ENCODE measurements around the gene CLTCL1. TPM values are rescaled to one million over a fixed set of nuclear protein-coding genes. Genes with fewer than 3 reads are reported as not detected.
A peak's percentile ranks its signal among the peaks of the same experiment; 100 is the strongest.
"Not testable (repeated sequence)": the region's sequence is repeated elsewhere in the genome, so short reads cannot be mapped to it uniquely, and the experiment has no call there.

CLTCL1 gene
- total RNA-seq, 1 donor from 2014 or later, result 13.7 TPM

DNA sequence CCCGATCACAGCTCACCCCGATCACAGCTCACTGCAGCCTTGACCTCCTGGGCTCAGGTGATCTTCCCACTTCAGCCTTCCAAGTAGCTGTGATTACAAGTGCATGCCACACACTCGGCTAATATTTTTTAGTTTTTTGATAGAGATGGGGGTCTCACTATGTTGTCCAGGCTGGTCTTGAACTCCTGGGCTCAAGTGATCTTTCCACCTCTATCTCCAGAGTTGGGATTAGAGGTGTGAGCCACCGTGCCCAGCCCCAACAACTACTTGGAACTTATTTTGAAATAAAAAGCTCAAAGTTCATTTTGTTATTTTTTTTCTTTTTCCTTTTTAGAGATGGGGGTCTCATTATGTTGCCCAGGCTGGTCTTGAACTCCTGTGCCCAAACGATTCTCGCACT lies 85.2 kb downstream of the CLTCL1 start:
- no peak overlapping the region for H3K4me3 ChIP-seq (ENCODE audit: low read depth, low read length)
- TF ChIP-seq, protein P1, sequence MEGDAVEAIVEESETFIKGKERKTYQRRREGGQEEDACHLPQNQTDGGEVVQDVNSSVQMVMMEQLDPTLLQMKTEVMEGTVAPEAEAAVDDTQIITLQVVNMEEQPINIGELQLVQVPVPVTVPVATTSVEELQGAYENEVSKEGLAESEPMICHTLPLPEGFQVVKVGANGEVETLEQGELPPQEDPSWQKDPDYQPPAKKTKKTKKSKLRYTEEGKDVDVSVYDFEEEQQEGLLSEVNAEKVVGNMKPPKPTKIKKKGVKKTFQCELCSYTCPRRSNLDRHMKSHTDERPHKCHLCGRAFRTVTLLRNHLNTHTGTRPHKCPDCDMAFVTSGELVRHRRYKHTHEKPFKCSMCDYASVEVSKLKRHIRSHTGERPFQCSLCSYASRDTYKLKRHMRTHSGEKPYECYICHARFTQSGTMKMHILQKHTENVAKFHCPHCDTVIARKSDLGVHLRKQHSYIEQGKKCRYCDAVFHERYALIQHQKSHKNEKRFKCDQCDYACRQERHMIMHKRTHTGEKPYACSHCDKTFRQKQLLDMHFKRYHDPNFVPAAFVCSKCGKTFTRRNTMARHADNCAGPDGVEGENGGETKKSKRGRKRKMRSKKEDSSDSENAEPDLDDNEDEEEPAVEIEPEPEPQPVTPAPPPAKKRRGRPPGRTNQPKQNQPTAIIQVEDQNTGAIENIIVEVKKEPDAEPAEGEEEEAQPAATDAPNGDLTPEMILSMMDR (IDR thresholded peaks at IDR 0.05; ENCODE audit: insufficient read depth, low read length, severe bottlenecking), result no peak
- H3K36me3 ChIP-seq (ENCODE audit: control insufficient read depth, insufficient read depth, low read length), result peaks cover 12% of the 10 kb centered on the region
- DNase-seq (ENCODE audit: low read depth), result no peak
- no peaks in the 10 kb centered on the region for H3K27me3 ChIP-seq (ENCODE audit: control insufficient read depth, insufficient read depth, low read length)
- FAIRE-seq, result no peak

DNA sequence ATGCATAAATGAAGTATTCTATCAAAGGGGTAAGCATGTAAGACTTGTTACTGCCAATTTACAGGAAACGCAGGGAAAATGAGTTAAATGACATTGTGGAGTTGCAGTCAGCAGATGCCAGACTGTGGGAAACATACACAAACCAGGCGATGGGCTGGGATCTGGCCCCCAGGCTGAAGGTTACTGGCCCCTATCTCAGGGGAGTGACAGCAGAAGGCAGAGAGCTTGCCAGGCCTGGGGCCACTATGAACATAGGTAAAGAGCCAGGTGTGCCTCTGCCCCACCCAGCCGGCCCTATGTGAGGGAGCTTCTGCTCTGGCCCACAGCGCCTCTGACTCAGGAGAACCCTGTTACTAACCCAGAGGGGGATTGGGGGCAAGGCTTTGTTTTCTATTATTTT lies 86.9 kb downstream of the CLTCL1 start:
- TF ChIP-seq, protein P1 (IDR thresholded peaks at IDR 0.05; ENCODE audit: insufficient read depth, low read length, severe bottlenecking), result no peak
- no peak for DNase-seq (ENCODE audit: low read depth)
- Histone ChIP-seq H3K4me3 (ENCODE audit: low read depth, low read length) (no peak overlapping the region), H3K36me3 (ENCODE audit: control insufficient read depth, insufficient read depth, low read length) (peaks cover 8% of the 10 kb centered on the region), H3K27me3 (ENCODE audit: control insufficient read depth, insufficient read depth, low read length) (no peaks in the 10 kb centered on the region)
- no peak for FAIRE-seq

DNA sequence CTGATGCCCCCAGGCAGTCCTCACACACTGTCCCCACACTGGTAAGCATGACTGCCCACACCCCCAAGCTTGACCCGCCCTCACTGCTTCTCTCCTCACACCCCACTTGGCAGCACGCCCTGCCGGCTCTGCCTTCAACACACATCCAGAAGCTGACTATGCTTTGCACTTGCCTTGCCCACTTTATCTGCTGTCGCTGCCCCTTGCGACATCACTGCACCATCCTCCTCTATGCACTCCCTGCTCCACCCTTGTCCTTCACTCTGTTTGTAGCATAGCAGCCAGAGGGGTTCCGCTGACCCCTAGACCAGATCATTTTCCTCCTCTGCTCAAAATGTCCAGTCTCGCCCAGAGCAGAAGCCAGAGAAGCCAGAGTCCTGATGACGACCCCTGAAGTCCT lies 87.7 kb downstream of the CLTCL1 start:
- Histone ChIP-seq H3K4me3 (ENCODE audit: low read depth, low read length) (no peak overlapping the region), H3K36me3 (ENCODE audit: control insufficient read depth, insufficient read depth, low read length) (peaks cover 6% of the 10 kb centered on the region), H3K27me3 (ENCODE audit: control insufficient read depth, insufficient read depth, low read length) (no peaks in the 10 kb centered on the region)
- FAIRE-seq, result no peak
- TF ChIP-seq, protein P1 (IDR thresholded peaks at IDR 0.05; ENCODE audit: insufficient read depth, low read length, severe bottlenecking), result no peak
- no peak for DNase-seq (ENCODE audit: low read depth)

DNA sequence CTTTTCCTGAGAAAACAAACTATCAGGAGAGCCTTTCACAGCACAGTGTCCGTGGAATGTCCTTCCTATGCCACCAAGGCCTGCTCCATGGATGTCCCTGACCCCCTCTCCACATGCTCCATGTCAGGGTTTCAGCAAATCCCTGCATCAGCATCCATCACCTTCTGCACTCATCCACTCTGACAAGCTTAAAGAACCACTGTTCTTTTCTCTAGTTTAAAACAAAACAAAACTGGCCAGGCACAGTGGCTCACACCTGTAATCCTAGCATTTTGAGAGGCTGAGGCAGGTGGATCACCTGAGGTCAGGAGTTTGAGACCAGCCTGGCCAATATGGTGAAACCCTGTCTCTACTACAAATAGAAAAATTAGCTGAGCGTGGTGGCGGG lies 88.7 kb downstream of the CLTCL1 start:
- FAIRE-seq; H3K27me3 ChIP-seq (ENCODE audit: control insufficient read depth, insufficient read depth, low read length); DNase-seq (ENCODE audit: low read depth); H3K4me3 ChIP-seq (ENCODE audit: low read depth, low read length); H3K36me3 ChIP-seq (ENCODE audit: control insufficient read depth, insufficient read depth, low read length): not testable (repeated sequence)

DNA sequence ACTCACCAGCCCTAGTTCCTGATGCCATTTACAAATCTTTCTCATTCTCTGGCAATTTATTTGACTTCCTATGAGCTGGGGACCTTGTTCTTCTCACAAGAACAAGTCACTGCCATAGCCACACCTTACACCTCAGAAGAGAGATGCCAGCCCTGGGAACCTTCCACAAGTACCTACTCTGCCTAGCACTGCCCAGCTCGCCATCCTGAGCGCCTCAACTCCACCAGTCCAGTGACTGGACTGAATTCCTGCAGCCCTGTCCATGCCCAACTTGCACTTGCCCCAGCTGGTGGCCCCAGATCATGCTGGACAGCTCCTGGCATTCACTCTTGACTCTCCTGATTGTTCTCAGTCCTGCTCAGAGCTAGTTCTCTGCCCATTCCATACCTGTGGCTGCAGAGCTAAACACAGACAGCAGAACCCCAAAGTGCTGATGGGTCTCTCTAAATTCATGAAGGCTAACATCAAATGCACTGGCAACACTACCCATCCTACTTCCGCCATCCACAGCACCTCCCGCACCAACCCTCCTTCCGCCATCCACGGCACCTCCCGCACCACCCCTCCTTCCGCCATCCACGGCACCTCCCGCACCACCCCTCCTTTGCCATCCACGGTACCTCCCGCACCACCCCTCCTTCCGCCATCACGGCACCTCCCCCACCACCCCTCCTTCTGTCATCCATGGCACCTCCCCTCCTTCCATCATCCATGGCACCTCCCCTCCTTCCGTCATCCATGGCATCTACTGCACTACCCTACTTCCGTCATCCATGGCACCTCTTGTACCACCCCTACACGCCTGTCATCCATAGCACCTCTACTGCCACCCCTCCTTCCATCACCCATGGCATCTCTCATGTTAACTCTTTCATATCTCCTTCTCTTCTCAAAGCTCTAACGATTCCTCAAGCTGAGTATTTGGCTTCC lies 89.4 kb downstream of the CLTCL1 start:
- Histone ChIP-seq H3K27me3 (ENCODE audit: control insufficient read depth, insufficient read depth, low read length) (no peaks in the 10 kb centered on the region), H3K4me3 (ENCODE audit: low read depth, low read length) (no peak overlapping the region), H3K36me3 (ENCODE audit: control insufficient read depth, insufficient read depth, low read length) (peaks cover 3% of the 10 kb centered on the region)
- DNase-seq (ENCODE audit: low read depth) (no peak), FAIRE-seq (peak; percentile 99)
- TF ChIP-seq, protein P1 (IDR thresholded peaks at IDR 0.05; ENCODE audit: insufficient read depth, low read length, severe bottlenecking), result no peak

DNA sequence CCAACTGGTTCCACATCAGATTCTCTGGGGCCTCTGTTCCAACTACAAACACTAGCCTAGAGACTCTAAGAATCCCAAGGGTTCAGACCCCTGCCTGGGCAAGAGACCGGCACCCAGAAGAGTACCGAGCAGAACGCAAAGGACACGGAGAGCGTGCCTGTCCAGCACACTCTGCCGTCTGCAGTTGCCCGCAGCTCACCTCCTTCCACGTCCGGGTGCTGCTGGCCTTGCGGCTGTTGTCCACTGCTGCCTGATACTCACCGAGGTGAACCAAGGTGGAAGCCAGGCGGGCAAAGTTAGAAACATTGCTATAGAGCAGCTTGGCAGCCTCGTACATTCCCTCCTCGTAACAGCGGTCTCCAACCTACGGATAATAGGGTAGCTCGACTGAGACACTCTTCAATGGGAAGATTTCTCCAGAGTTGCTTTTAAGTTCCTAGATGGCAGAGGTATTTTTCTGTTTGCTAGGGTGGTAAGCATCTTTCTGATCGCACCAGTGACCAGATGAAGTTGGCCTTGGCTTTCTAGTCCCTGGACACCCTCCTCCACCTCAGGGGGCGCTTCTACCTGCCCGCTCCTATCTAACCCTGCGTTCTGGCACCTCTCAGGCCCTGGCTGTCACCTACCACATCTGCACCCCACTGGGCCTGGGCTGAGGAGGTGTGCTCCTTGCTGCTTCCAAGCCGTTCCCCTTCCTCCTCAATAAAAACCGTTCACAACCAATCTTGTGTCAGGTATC lies 90.2 kb downstream of the CLTCL1 start:
- TF ChIP-seq, protein P1 (IDR thresholded peaks at IDR 0.05; ENCODE audit: insufficient read depth, low read length, severe bottlenecking), result no peak
- Histone ChIP-seq H3K4me3 (ENCODE audit: low read depth, low read length) (no peak overlapping the region), H3K27me3 (ENCODE audit: control insufficient read depth, insufficient read depth, low read length) (no peaks in the 10 kb centered on the region), H3K36me3 (ENCODE audit: control insufficient read depth, insufficient read depth, low read length) (peaks cover 4% of the 10 kb centered on the region)
- DNase-seq (ENCODE audit: low read depth) (no peak), FAIRE-seq (no peak)
